Breast epithelium (tissue), 4 donors: ENCODE data around the gene PTPRG. TPM values are rescaled to one million over a fixed set of nuclear protein-coding genes. Genes with fewer than 3 reads are reported as not detected.

Experiments
- DNase-seq, 2 donors: peaks; one replicate each; pipeline ENCODE4 v3.0.0-alpha.2; 2019; ENCODE audit warnings: low spot score in 2 of 2
- H3K27ac ChIP-seq, 2 donors: fragments of 200-600 bp; sonication (generic) in 1 of 2; one replicate each; pipeline ENCODE4 v1.5.1; 2016 to 2019; ENCODE audit warnings: mild to moderate bottlenecking in 1 of 2
- H3K27me3 ChIP-seq, 2 donors: fragments of 200-600 bp; sonication (generic) in 1 of 2; one replicate each; pipeline versions ENCODE4 v1.5.1 to v1.6.0; 2017 to 2019; ENCODE audit warnings: control low read depth in 1 of 2, mild to moderate bottlenecking in 1 of 2
- H3K36me3 ChIP-seq: fragments of 200-600 bp; one replicate; pipeline ENCODE4 v1.5.1; 2019
- H3K4me1 ChIP-seq, 2 donors: fragments of 200-600 bp; sonication (generic); one replicate each; pipeline ENCODE4 v1.5.1; 2016 to 2019; ENCODE audit warnings: control low read depth in 1 of 2
- H3K4me3 ChIP-seq, 3 donors: fragments of 200-600 bp; sonication (generic); 1 replicate in 2 of 3; 2 replicates in 1 of 3; pipeline ENCODE4 v1.5.1; 2016 to 2019; ENCODE audit warnings: mild to moderate bottlenecking in 3 of 3, moderate library complexity in 2 of 3
- H3K9me3 ChIP-seq, 2 donors: fragments of 200-600 bp; sonication (generic) in 1 of 2; one replicate each; pipeline ENCODE4 v1.5.1; 2016 to 2019; ENCODE audit warnings: control low read depth in 1 of 2
- POLR2A ChIP-seq: fragments of 450-650 bp; IDR thresholded peaks from one replicate; pipeline ENCODE4 v1.6.1; 2016; ENCODE audit warnings: antibody characterized with exemption, mild to moderate bottlenecking, moderate library complexity
- POLR2AphosphoS5 ChIP-seq, 3 donors: sonication (generic); formaldehyde crosslinking; IDR thresholded peaks; one replicate each; pipeline ENCODE4 v1.6.1; 2017; ENCODE audit warnings: antibody characterized with exemption in 3 of 3
- intact Hi-C: fragments of 100-400 bp; cut with DNase I; formaldehyde crosslinking; loops from one replicate; pipeline ENCODE4 v1.15.1; 2023; ENCODE audit warnings: low total_unique reads
- total RNA-seq, 3 donors: library from RNA; depleted of rRNA; stranded (reverse); fragments of >200 nt; gene quantifications; one replicate each; pipeline ENCODE4 v1.1.0, GENCODE V29; 2016
- TF ChIP-seq, protein P1 (sequence below), 3 donors: fragments of 450-650 bp; IDR thresholded peaks; one replicate each; pipeline ENCODE4 v1.5.1; 2016 to 2017; ENCODE audit warnings: antibody characterized with exemption in 3 of 3, mild to moderate bottlenecking in 3 of 3, moderate library complexity in 3 of 3

Gene PTPRG
- total RNA-seq, 3 donors from 2014 or later = 42.3 to 179 (median 61.6) TPM

DNA sequence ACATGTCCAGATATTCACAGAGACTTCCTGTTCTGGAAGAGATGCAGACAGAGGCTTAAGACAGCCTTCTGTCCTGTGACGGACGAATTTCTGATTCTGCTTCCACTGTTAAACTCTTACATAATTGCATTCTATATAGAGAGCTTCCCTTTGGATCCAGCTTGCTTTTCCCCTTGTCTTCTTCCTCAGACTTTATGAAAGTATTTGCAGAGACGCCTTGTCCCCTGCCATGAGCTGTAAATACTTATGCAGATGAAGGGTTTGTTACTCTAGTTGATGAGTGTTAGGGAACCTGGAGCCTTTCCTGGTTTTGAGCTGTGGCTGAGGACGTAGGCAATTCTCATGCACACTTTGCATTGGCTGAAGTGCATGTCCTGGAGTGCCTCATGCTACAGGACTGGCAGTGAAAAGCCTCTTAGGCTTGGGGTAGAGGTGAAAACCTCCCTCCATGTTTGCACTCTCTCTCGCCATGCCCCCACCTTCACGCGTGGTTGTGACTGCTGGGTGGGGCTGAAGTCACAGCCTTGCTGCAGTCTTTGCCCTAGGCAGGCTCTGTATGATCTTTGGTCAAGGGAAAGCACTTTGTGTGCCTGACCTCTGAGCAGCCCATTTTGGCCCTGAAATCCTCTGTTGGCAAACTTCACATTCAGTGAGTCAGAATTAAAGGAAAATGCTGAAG is 286.6 kb downstream of the PTPRG start:
- TF ChIP-seq POLR2A (no peak), POLR2AphosphoS5 (IDR thresholded peaks at IDR 0.05) (peak in 2 of 3 donors; percentile 33 to 60)
- TF ChIP-seq, protein P1, sequence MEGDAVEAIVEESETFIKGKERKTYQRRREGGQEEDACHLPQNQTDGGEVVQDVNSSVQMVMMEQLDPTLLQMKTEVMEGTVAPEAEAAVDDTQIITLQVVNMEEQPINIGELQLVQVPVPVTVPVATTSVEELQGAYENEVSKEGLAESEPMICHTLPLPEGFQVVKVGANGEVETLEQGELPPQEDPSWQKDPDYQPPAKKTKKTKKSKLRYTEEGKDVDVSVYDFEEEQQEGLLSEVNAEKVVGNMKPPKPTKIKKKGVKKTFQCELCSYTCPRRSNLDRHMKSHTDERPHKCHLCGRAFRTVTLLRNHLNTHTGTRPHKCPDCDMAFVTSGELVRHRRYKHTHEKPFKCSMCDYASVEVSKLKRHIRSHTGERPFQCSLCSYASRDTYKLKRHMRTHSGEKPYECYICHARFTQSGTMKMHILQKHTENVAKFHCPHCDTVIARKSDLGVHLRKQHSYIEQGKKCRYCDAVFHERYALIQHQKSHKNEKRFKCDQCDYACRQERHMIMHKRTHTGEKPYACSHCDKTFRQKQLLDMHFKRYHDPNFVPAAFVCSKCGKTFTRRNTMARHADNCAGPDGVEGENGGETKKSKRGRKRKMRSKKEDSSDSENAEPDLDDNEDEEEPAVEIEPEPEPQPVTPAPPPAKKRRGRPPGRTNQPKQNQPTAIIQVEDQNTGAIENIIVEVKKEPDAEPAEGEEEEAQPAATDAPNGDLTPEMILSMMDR (IDR thresholded peaks at IDR 0.05) = no peak
- H3K27me3 ChIP-seq = no peaks in the 10 kb centered on the region
- peaks cover 0 to 6% of the 10 kb centered on the region in 2 donors for H3K4me1 ChIP-seq
- H3K9me3 ChIP-seq = no peaks in the 10 kb centered on the region
- no peaks in the 10 kb centered on the region for H3K36me3 ChIP-seq
- peak overlapping the region; percentile 74 to 81 for H3K27ac ChIP-seq
- intact Hi-C loops = no loop called here
- no peak for DNase-seq
- no peak overlapping the region for H3K4me3 ChIP-seq

DNA sequence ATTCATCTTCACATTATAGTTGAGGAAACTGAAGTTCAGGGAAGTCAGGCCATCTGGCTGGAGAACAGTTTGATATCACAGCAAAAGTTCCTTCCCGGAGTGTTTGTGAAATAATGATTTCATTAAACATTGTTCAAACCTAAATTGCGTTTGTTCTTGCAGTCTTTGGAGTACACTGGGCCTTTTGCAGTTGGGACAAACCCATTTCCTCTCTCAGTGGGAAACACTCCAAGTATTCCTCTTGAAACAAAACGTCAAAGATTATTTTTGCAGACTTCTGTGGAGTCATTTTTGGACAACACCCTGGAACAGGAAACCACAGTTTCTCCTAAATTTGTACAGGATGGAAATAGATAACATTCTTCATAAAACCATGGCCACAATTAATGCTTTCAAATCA is 287.5 kb downstream of the PTPRG start:
- H3K36me3 ChIP-seq = no peaks in the 10 kb centered on the region
- no peak for DNase-seq
- H3K9me3 ChIP-seq = no peaks in the 10 kb centered on the region
- H3K27me3 ChIP-seq = no peaks in the 10 kb centered on the region
- no peak overlapping the region for H3K4me3 ChIP-seq
- H3K27ac ChIP-seq = peak overlapping the region; percentile 74 to 81
- TF ChIP-seq, protein P1 (IDR thresholded peaks at IDR 0.05) = no peak
- TF ChIP-seq POLR2AphosphoS5 (IDR thresholded peaks at IDR 0.05) = peak in 1 of 3 donors; percentile 46
- peaks cover 0 to 6% of the 10 kb centered on the region in 2 donors for H3K4me1 ChIP-seq
- intact Hi-C loops = no loop called here

DNA sequence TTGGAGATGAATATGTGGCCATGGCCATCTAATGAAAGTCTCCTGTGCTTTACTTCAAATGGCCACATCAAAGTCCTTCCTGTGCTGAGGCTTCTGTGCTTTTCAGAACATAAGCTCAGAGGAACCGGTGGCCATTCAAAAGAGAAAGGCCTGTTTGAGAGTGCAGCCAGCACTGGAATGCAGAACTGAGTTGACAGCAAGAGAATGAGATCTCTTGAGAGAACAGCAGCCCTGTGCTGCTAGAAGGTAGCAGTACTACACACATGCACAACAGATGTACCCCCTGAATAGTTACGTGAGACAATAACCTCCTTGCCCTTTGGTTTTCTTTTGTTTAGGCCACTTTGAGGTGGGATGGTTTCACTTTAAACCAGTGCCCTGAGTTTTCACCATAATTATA is 292.5 kb downstream of the PTPRG start:
- Histone ChIP-seq H3K36me3 (no peaks in the 10 kb centered on the region), H3K27ac (no peak overlapping the region), H3K9me3 (no peaks in the 10 kb centered on the region), H3K27me3 (no peaks in the 10 kb centered on the region), H3K4me3 (no peak overlapping the region), H3K4me1 (no peaks in the 10 kb centered on the region)
- TF ChIP-seq POLR2AphosphoS5 (IDR thresholded peaks at IDR 0.05) (no peak), POLR2A (no peak)
- TF ChIP-seq, protein P1 (IDR thresholded peaks at IDR 0.05) = no peak
- intact Hi-C loops = no loop called here
- no peak for DNase-seq

DNA sequence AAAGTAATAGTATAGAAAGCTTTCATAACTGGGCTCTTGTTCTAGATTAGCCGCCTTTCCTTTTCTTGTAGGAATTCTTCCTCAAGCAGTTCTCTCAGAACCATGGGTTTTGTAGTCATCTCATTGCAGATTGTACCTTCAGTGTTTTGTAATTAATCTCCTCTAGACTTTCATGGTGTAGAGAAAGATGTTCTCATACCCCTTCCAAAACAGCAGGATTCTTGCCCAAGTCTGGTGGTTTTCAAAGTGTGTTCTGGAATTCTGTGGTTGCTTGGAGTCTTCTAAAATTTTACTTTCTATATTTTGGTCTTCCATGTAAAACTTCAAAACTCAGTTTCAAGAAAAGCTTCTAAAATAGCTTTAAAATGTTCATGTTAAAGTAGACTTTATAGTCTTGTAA is 293.8 kb downstream of the PTPRG start:
- no peaks in the 10 kb centered on the region for H3K27me3 ChIP-seq
- intact Hi-C loops = no loop called here
- H3K4me1 ChIP-seq = no peaks in the 10 kb centered on the region
- TF ChIP-seq, protein P1 (IDR thresholded peaks at IDR 0.05) = no peak
- TF ChIP-seq POLR2A = no peak
- no peak for TF ChIP-seq POLR2AphosphoS5 (IDR thresholded peaks at IDR 0.05)
- H3K4me3 ChIP-seq = no peak overlapping the region
- no peaks in the 10 kb centered on the region for H3K36me3 ChIP-seq
- H3K27ac ChIP-seq = no peak overlapping the region
- DNase-seq = no peak
- no peaks in the 10 kb centered on the region for H3K9me3 ChIP-seq

DNA sequence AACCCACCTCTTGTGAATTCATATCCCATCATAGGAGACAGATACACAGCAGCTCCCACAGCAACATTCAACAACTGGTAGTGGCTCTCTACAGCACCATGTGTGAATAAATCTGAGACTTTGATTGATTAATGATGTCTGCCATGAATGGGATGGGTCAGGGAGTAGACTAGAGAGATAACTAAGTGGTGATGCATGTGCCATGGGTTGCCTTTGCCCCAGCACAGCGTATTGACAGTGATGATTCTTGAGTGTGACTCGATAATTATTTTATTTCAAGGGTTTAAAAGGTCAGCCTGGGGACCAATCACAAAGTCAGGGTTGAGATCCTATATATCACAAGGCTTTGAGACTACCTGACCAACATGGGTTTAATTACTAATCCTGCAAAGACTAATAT is 295.9 kb downstream of the PTPRG start:
- no peaks in the 10 kb centered on the region for H3K9me3 ChIP-seq
- no peak for TF ChIP-seq POLR2AphosphoS5 (IDR thresholded peaks at IDR 0.05)
- TF ChIP-seq, protein P1 (IDR thresholded peaks at IDR 0.05) = no peak
- TF ChIP-seq POLR2A = no peak
- no peaks in the 10 kb centered on the region for H3K27me3 ChIP-seq
- intact Hi-C loops = no loop called here
- no peaks in the 10 kb centered on the region for H3K4me1 ChIP-seq
- H3K27ac ChIP-seq = no peak overlapping the region
- no peaks in the 10 kb centered on the region for H3K36me3 ChIP-seq
- no peak for DNase-seq
- H3K4me3 ChIP-seq = no peak overlapping the region
